A673 (cell line): Measurements from ENCODE around the gene CDK5RAP3. TPM values are rescaled to one million over a fixed set of nuclear protein-coding genes. Genes with fewer than 3 reads are reported as not detected.

Experiments
- BruUV-seq: library from RNA; stranded (reverse); fragments of 400-500 nt; replicated peaks from 2 replicates; lab custom pipeline; 2021; lab: Mats Ljungman, UMichigan
- CTCF ChIA-PET: fragments of 300-600 bp; sonication (Branson Sonifier 250); formaldehyde crosslinking; loops from one replicate; lab custom pipeline; 2022; ENCODE audit warnings: antibody characterized with exemption; lab: Charles Lee
- POLR2A ChIA-PET: fragments of 300-600 bp; sonication (Branson Sonifier 250); formaldehyde crosslinking; loops from one replicate; lab custom pipeline; 2022; ENCODE audit warnings: antibody characterized with exemption; ENCODE audit not compliant: low non-redundant PET; lab: Charles Lee
- DNase-seq: peaks from one replicate; pipeline ENCODE4 v3.0.0-alpha.2; 2015; ENCODE audit warnings: low spot score
- H3K27ac ChIP-seq: fragments of 200-600 bp; sonication (generic); 2 replicates; pipeline ENCODE4 v1.5.1; 2016; ENCODE audit warnings: mixed run types, low read depth, mild to moderate bottlenecking, mixed read lengths, antibody characterized with exemption, low read length; ENCODE audit not compliant: poor library complexity, severe bottlenecking
- H3K27me3 ChIP-seq: fragments of 200-600 bp; sonication (generic); replicated peaks from 2 replicates; pipeline ENCODE4 v1.6.1; 2017; ENCODE audit warnings: mixed run types, low read depth, mild to moderate bottlenecking, mixed read lengths, antibody characterized with exemption, low read length; ENCODE audit not compliant: insufficient read depth, poor library complexity
- H3K36me3 ChIP-seq: fragments of 200-600 bp; sonication (generic); 2 replicates; pipeline ENCODE4 v1.6.1; 2016; ENCODE audit warnings: mixed run types, mild to moderate bottlenecking, mixed read lengths, antibody characterized with exemption, low read length; ENCODE audit not compliant: insufficient read depth, poor library complexity, severe bottlenecking
- H3K4me1 ChIP-seq: fragments of 200-600 bp; sonication (generic); 2 replicates; pipeline ENCODE4 v1.6.1; 2017; ENCODE audit warnings: mixed run types, mild to moderate bottlenecking, mixed read lengths, antibody characterized with exemption, low read length; ENCODE audit not compliant: insufficient read depth, poor library complexity, severe bottlenecking
- H3K4me3 ChIP-seq: fragments of 200-600 bp; sonication (generic); 2 replicates; pipeline ENCODE4 v1.5.1; 2016; ENCODE audit warnings: low read depth, mixed run types, mild to moderate bottlenecking, mixed read lengths, low read length; ENCODE audit not compliant: poor library complexity, severe bottlenecking
- H3K9me3 ChIP-seq: fragments of 200-600 bp; sonication (generic); 2 replicates; pipeline ENCODE4 v1.6.1; 2016; ENCODE audit warnings: mixed run types, low read depth, mild to moderate bottlenecking, mixed read lengths, antibody characterized with exemption, low read length; ENCODE audit not compliant: poor library complexity, severe bottlenecking
- CTCF ChIP-seq: fragments of 300-800, 200-600 bp; sonication (generic); conservative IDR thresholded peaks from 2 replicates; pipeline ENCODE4 v1.5.1; 2017; ENCODE audit warnings: low read depth, mild to moderate bottlenecking, antibody characterized with exemption, low read length, moderate library complexity, mixed read lengths
- EZH2 ChIP-seq: fragments of 200-600 bp; sonication (generic); IDR thresholded peaks from 2 replicates; pipeline ENCODE4 v1.6.1; 2017; ENCODE audit warnings: borderline replicate concordance, low read depth, mild to moderate bottlenecking, mixed read lengths, antibody characterized with exemption, low read length; ENCODE audit not compliant: poor library complexity, severe bottlenecking
- intact Hi-C: fragments of 100-400 bp; cut with micrococcal nuclease; formaldehyde crosslinking; loops from one replicate; pipeline ENCODE4 v1.10.0; 2022; ENCODE audit not compliant: unreplicated experiment
- total RNA-seq: library from RNA; stranded (reverse); gene quantifications from 2 replicates; pipeline ENCODE4 v1.2.3, GENCODE V29; 2021

CDK5RAP3 gene
- total RNA-seq, 1 experiment from 2014 or later: 172 TPM

GRCh38 chr17:47955497-47956461 lies 15.1 kb upstream of the CDK5RAP3 start:
- ChIA-PET POLR2A (no interaction called here), CTCF (interaction anchor here (0.6 to 1.9 kb wide), 3 partner anchors 9 to 20 kb away, joined by 3 to 7 read pairs (median 5); no protein-coding TSS in a partner anchor)
- no peak for TF ChIP-seq CTCF
- no peak for TF ChIP-seq EZH2
- intact Hi-C loops: no loop called here
- Histone ChIP-seq H3K4me1 (peaks cover 13% of the 10 kb centered on the region), H3K4me3 (no peak overlapping the region), H3K9me3 (no peaks in the 10 kb centered on the region), H3K36me3 (no peaks in the 10 kb centered on the region), H3K27ac (no peak overlapping the region), H3K27me3 (no peaks in the 10 kb centered on the region)
- no TSS peak for BruUV-seq
- DNase-seq: no peak

DNA sequence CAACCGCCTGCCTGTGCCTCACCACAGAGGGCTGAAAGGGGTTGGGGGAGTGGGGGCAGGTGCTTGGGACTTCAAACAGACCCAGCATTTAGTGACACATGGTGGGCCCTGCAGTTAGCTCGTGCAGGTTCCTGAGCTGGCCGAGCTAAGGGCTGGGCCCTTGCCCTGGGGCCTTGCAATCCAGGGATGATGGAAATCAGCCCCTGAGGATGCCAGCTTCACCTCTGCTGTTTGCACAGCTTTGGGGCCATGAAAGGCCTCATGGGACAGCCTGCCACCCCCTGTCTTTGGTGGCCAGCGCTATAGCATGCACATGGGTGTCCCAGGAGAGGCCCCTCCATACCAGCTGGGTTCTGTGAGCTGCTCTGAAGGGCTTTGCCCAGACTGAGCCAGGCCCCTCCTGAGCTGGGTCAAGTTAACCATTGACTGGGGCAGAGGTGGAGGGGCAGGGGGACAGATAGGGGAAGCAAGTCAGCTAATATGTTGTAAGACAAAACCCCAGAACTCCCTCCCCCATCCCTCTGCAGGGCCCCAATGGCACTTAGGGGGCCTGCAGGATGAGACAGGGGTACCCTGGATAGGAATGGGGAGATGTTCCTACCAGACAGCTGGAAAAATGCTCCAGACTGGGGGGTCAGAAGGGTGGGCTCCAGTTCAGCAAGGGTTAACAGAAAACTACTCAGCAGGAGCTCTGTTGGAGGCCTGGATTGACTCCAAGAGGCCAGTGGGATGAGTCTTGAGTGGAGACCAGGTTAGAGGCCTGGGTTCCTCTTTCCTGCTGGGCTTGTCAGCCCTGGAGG lies 13.9 kb upstream of the CDK5RAP3 start:
- intact Hi-C loops: no loop called here
- H3K4me1 ChIP-seq: peaks cover 13% of the 10 kb centered on the region
- H3K4me3 ChIP-seq: no peak overlapping the region
- DNase-seq: no peak
- POLR2A ChIA-PET: no interaction called here
- H3K27me3 ChIP-seq: no peaks in the 10 kb centered on the region
- no peak for TF ChIP-seq CTCF
- TF ChIP-seq EZH2: no peak
- H3K27ac ChIP-seq: no peak overlapping the region
- H3K36me3 ChIP-seq: no peaks in the 10 kb centered on the region
- CTCF ChIA-PET: interaction anchor here (1.9 kb wide), 1 partner anchor 10 kb away, joined by 7 read pairs; no protein-coding TSS in a partner anchor
- BruUV-seq: no TSS peak
- no peaks in the 10 kb centered on the region for H3K9me3 ChIP-seq
